ENCODE measurements around the gene UGT1A1. TPM values are rescaled to one million over a fixed set of nuclear protein-coding genes. Genes with fewer than 3 reads are reported as not detected.

Gene UGT1A1
- total and polyA plus RNA-seq, 10 of the 15 experiments (the other 5 are each of a cell fraction or from before 2014, with no cell fraction given): not detected

GRCh38 chr2:233816334-233816733 is 56.3 kb downstream of the UGT1A1 start:
- Histone ChIP-seq H3K4me3 (no peak overlapping the region), H3K9ac (ENCODE audit: control insufficient read depth, insufficient read depth, low read length) (no peak overlapping the region), H3K4me2 (ENCODE audit: control insufficient read depth, insufficient read depth) (no peak overlapping the region), H4K20me1 (ENCODE audit: control insufficient read depth, insufficient read depth) (no peaks in the 10 kb centered on the region), H3K4me1 (ENCODE audit: control insufficient read depth, insufficient read depth, low read length) (no peaks in the 10 kb centered on the region), H3K36me3 (ENCODE audit: control insufficient read depth in 2 of 2, insufficient read depth in 2 of 2, low read length in 1 of 2) (no peaks in the 10 kb centered on the region), H3K79me2 (ENCODE audit: control insufficient read depth, insufficient read depth, low read length) (no peaks in the 10 kb centered on the region), H2AFZ (ENCODE audit: control insufficient read depth, low read depth, low read length) (no peak overlapping the region), H3K27ac (ENCODE audit: control insufficient read depth, insufficient read depth) (no peak overlapping the region), H3K9me3 (replicated peaks; ENCODE audit: control insufficient read depth, insufficient read depth, low read length) (no peaks in the 10 kb centered on the region), H3K27me3 (replicated peaks in 1 of 2; ENCODE audit: control insufficient read depth in 2 of 2, insufficient read depth in 2 of 2, low read length in 1 of 2) (no peaks in the 10 kb centered on the region; a peak in 3 of 4 replicates)
- ChIA-PET SMC1A (ENCODE audit: uncharacterized antibody, unreplicated experiment) (no interaction called here), CTCF (no interaction called here), RAD21 (ENCODE audit: unreplicated experiment) (no interaction called here), POLR2A (interaction anchor here (0.6 kb wide), 1 partner anchor 124 kb away, joined by 4 read pairs; no protein-coding TSS in a partner anchor)
- 0% methylated on average over 2 of the region's 2 CpGs for WGBS (ENCODE audit: insufficient coverage, insufficient replicate concordance, low lambda C conversion rate, missing lambda C conversion rate)
- no peak for DNase-seq (ENCODE audit: low read depth, low spot score)
- no peak for ATAC-seq
- FAIRE-seq: no peak
- BruUV-seq (replicated peaks): no TSS peak
- intact Hi-C loops (cut with micrococcal nuclease; ENCODE audit: unreplicated experiment) (no loop called here), in situ Hi-C loops (cut with MboI) (no loop called here)
- TF ChIP-seq SMC3 (IDR thresholded peaks at IDR 0.05; ENCODE audit: borderline replicate concordance, low read length) (no peak), PAX8 (IDR thresholded peaks at IDR 0.05) (no peak), CBX3 (IDR thresholded peaks at IDR 0.05; ENCODE audit: borderline replicate concordance, low read depth) (no peak)

- ChIA-PET SMC1A (ENCODE audit: uncharacterized antibody, unreplicated experiment) (no interaction called here), RAD21 (ENCODE audit: unreplicated experiment) (no interaction called here), POLR2A (interaction anchor here (0.6 kb wide), 1 partner anchor 124 kb away, joined by 4 read pairs; no protein-coding TSS in a partner anchor), CTCF (no interaction called here)
- Histone ChIP-seq H3K79me2 (ENCODE audit: control insufficient read depth, insufficient read depth, low read length) (no peaks in the 10 kb centered on the region), H3K9me3 (replicated peaks; ENCODE audit: control insufficient read depth, insufficient read depth, low read length) (no peaks in the 10 kb centered on the region), H2AFZ (ENCODE audit: control insufficient read depth, low read depth, low read length) (no peak overlapping the region), H3K4me3 (no peak overlapping the region), H3K27ac (ENCODE audit: control insufficient read depth, insufficient read depth) (no peak overlapping the region), H4K20me1 (ENCODE audit: control insufficient read depth, insufficient read depth) (no peaks in the 10 kb centered on the region), H3K4me2 (ENCODE audit: control insufficient read depth, insufficient read depth) (no peak overlapping the region), H3K4me1 (ENCODE audit: control insufficient read depth, insufficient read depth, low read length) (no peaks in the 10 kb centered on the region), H3K9ac (ENCODE audit: control insufficient read depth, insufficient read depth, low read length) (no peak overlapping the region), H3K36me3 (ENCODE audit: control insufficient read depth in 2 of 2, insufficient read depth in 2 of 2, low read length in 1 of 2) (no peaks in the 10 kb centered on the region), H3K27me3 (replicated peaks in 1 of 2; ENCODE audit: control insufficient read depth in 2 of 2, insufficient read depth in 2 of 2, low read length in 1 of 2) (no peaks in the 10 kb centered on the region; a peak in 3 of 4 replicates)
- FAIRE-seq: no peak
- no peak for ATAC-seq
- DNase-seq (ENCODE audit: low read depth, low spot score): no peak
- intact Hi-C loops (cut with micrococcal nuclease; ENCODE audit: unreplicated experiment): no loop called here
- BruUV-seq (replicated peaks): no TSS peak
- in situ Hi-C loops (cut with MboI): no loop called here
- WGBS (ENCODE audit: insufficient coverage, insufficient replicate concordance, low lambda C conversion rate, missing lambda C conversion rate): 54% methylated on average over 4 of the region's 4 CpGs
- TF ChIP-seq ZNF217 (IDR thresholded peaks at IDR 0.05) (no peak), HDAC6 (IDR thresholded peaks at IDR 0.05; ENCODE audit: unreplicated experiment) (no peak), SIX5 (IDR thresholded peaks at IDR 0.05; ENCODE audit: low read depth, low read length, severe bottlenecking) (no peak), POU2F2 (IDR thresholded peaks at IDR 0.05; ENCODE audit: borderline replicate concordance, low read depth, low read length) (no peak), IKZF2 (IDR thresholded peaks at IDR 0.05) (no peak), MXI1 (IDR thresholded peaks at IDR 0.05; ENCODE audit: low read depth, low read length) (no peak), BRCA1 (IDR thresholded peaks at IDR 0.05; ENCODE audit: low read depth, low read length) (no peak), STAT3 (IDR thresholded peaks at IDR 0.05; ENCODE audit: low read depth, low read length) (no peak), POLR2AphosphoS2 (IDR thresholded peaks at IDR 0.05; ENCODE audit: low read depth, low read length) (no peak), YY1 (IDR thresholded peaks at IDR 0.05; ENCODE audit: low read depth, low read length) (no peak), NFXL1 (IDR thresholded peaks at IDR 0.05; ENCODE audit: borderline replicate concordance) (no peak), NFYB (IDR thresholded peaks at IDR 0.05; ENCODE audit: insufficient read depth, low read depth, low read length) (no peak)
- TF ChIP-seq, protein P1, sequence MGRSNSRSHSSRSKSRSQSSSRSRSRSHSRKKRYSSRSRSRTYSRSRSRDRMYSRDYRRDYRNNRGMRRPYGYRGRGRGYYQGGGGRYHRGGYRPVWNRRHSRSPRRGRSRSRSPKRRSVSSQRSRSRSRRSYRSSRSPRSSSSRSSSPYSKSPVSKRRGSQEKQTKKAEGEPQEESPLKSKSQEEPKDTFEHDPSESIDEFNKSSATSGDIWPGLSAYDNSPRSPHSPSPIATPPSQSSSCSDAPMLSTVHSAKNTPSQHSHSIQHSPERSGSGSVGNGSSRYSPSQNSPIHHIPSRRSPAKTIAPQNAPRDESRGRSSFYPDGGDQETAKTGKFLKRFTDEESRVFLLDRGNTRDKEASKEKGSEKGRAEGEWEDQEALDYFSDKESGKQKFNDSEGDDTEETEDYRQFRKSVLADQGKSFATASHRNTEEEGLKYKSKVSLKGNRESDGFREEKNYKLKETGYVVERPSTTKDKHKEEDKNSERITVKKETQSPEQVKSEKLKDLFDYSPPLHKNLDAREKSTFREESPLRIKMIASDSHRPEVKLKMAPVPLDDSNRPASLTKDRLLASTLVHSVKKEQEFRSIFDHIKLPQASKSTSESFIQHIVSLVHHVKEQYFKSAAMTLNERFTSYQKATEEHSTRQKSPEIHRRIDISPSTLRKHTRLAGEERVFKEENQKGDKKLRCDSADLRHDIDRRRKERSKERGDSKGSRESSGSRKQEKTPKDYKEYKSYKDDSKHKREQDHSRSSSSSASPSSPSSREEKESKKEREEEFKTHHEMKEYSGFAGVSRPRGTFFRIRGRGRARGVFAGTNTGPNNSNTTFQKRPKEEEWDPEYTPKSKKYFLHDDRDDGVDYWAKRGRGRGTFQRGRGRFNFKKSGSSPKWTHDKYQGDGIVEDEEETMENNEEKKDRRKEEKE (IDR thresholded peaks at IDR 0.05): no peak
- TF ChIP-seq, protein P2, sequence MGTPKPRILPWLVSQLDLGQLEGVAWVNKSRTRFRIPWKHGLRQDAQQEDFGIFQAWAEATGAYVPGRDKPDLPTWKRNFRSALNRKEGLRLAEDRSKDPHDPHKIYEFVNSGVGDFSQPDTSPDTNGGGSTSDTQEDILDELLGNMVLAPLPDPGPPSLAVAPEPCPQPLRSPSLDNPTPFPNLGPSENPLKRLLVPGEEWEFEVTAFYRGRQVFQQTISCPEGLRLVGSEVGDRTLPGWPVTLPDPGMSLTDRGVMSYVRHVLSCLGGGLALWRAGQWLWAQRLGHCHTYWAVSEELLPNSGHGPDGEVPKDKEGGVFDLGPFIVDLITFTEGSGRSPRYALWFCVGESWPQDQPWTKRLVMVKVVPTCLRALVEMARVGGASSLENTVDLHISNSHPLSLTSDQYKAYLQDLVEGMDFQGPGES (IDR thresholded peaks at IDR 0.05): no peak
Measured at GRCh38 chr2:233816771-233817170, 56.7 kb downstream of the UGT1A1 start.

All from GM12878 (cell line).